Measurements from ENCODE around the gene PITPNB. TPM values are rescaled to one million over a fixed set of nuclear protein-coding genes. Genes with fewer than 3 reads are reported as not detected.

PITPNB gene
- total and polyA plus RNA-seq, 2 experiments from 2014 or later: 50.9 to 56.0 TPM

DNA sequence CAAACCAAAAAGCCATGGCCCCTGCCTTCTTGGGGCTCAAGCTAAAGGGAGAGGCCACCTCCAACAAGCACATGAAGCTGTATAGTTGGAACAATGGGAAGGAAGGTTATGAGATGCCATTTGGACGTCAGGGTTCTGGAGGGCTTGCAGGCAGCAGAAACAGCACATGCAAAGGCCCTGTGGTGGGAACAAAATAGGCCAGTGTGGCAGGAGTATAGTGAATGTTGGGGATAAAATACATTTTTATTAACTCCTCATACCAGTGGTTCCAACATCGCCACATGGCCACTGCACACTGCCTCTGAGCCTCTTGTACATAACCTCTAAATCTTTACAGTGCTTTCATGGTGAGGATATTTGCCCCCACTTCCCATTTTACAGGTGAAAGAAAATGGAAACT lies 85.3 kb downstream of the PITPNB start (continued):
- TF ChIP-seq, protein P1, sequence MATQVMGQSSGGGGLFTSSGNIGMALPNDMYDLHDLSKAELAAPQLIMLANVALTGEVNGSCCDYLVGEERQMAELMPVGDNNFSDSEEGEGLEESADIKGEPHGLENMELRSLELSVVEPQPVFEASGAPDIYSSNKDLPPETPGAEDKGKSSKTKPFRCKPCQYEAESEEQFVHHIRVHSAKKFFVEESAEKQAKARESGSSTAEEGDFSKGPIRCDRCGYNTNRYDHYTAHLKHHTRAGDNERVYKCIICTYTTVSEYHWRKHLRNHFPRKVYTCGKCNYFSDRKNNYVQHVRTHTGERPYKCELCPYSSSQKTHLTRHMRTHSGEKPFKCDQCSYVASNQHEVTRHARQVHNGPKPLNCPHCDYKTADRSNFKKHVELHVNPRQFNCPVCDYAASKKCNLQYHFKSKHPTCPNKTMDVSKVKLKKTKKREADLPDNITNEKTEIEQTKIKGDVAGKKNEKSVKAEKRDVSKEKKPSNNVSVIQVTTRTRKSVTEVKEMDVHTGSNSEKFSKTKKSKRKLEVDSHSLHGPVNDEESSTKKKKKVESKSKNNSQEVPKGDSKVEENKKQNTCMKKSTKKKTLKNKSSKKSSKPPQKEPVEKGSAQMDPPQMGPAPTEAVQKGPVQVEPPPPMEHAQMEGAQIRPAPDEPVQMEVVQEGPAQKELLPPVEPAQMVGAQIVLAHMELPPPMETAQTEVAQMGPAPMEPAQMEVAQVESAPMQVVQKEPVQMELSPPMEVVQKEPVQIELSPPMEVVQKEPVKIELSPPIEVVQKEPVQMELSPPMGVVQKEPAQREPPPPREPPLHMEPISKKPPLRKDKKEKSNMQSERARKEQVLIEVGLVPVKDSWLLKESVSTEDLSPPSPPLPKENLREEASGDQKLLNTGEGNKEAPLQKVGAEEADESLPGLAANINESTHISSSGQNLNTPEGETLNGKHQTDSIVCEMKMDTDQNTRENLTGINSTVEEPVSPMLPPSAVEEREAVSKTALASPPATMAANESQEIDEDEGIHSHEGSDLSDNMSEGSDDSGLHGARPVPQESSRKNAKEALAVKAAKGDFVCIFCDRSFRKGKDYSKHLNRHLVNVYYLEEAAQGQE (IDR thresholded peaks at IDR 0.05; ENCODE audit: unreplicated experiment): no peak
- no peak for TF ChIP-seq POLR2AphosphoS5 (IDR thresholded peaks at IDR 0.05; ENCODE audit: low read depth)
- TF ChIP-seq, protein P2, sequence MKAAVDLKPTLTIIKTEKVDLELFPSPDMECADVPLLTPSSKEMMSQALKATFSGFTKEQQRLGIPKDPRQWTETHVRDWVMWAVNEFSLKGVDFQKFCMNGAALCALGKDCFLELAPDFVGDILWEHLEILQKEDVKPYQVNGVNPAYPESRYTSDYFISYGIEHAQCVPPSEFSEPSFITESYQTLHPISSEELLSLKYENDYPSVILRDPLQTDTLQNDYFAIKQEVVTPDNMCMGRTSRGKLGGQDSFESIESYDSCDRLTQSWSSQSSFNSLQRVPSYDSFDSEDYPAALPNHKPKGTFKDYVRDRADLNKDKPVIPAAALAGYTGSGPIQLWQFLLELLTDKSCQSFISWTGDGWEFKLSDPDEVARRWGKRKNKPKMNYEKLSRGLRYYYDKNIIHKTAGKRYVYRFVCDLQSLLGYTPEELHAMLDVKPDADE (IDR thresholded peaks at IDR 0.05): no peak
- no peak for TF ChIP-seq STAT1 (IDR thresholded peaks at IDR 0.05; ENCODE audit: unreplicated experiment)
- no peak for TF ChIP-seq JUNB (IDR thresholded peaks at IDR 0.05; ENCODE audit: unreplicated experiment)

DNA sequence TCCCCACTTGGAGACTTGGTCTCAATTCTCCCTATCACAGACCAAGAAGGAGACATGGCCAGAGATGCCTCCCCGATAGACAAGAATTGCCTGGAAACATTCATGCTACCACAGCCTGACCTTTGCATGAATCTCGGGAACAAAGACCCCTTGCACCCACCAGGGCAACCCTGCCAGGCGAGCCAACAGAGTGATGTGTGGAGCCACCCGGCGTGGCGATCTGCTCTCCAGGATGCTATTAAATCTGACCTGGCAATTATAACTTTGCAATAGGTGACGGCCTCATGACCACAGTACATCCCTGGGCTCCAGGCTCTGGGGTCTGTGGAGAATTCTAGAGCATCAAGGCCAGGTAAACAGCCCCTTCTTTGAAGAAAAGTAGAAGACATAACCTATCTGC lies 86.5 kb downstream of the PITPNB start:
- Mint-ChIP-seq H3K36me3 (ENCODE audit: low read depth) (peaks cover 6% of the 10 kb centered on the region), H3K27ac (no peak overlapping the region), H3K27me3 (ENCODE audit: insufficient read depth, low read depth, poor library complexity) (peaks cover 6% of the 10 kb centered on the region), H3K4me3 (no peak overlapping the region), H3K9me3 (peaks cover 10% of the 10 kb centered on the region; the same call in 2 of the 3 replicates), H3K4me1 (peaks cover 16% of the 10 kb centered on the region)
- Histone ChIP-seq H3K27me3 (ENCODE audit: insufficient read depth) (no peaks in the 10 kb centered on the region), H3K4me3 (no peak overlapping the region), H3F3A (replicated peaks; ENCODE audit: low read depth) (no peaks in the 10 kb centered on the region), H3K27ac (ENCODE audit: low read depth) (no peak overlapping the region), H4K20me1 (replicated peaks; ENCODE audit: insufficient read depth) (no peaks in the 10 kb centered on the region), H3K4me2 (no peak overlapping the region), H3K79me2 (replicated peaks; ENCODE audit: insufficient read depth) (no peaks in the 10 kb centered on the region), H2AFZ (no peak overlapping the region), H3K9me2 (ENCODE audit: insufficient read depth) (no peaks in the 10 kb centered on the region), H3K4me1 (ENCODE audit: insufficient read depth) (peaks cover 8% of the 10 kb centered on the region; the same call in 1 of the 2 replicates), H3K36me3 (ENCODE audit: insufficient read depth) (no peaks in the 10 kb centered on the region)
- no peak for ATAC-seq
- no peak for DNase-seq (ENCODE audit: low spot score)
- no peak for TF ChIP-seq NANOG (IDR thresholded peaks at IDR 0.05; ENCODE audit: borderline replicate concordance)
- no peak for TF ChIP-seq ZNF462 (CRISPR knock-in tag; IDR thresholded peaks at IDR 0.05)
- TF ChIP-seq, protein P2 (IDR thresholded peaks at IDR 0.05): no peak
- TF ChIP-seq STAT1 (IDR thresholded peaks at IDR 0.05; ENCODE audit: unreplicated experiment): no peak
- TF ChIP-seq CREB1 (CRISPR knock-in tag; IDR thresholded peaks at IDR 0.05; ENCODE audit: low read depth): no peak
- TF ChIP-seq EZH2phosphoT487 (IDR thresholded peaks at IDR 0.05; ENCODE audit: unreplicated experiment): no peak
- no peak for TF ChIP-seq ZNF114 (CRISPR knock-in tag; IDR thresholded peaks at IDR 0.05)
